ENCODE results near the gene ADCY5.

ADCY5 gene

DNA sequence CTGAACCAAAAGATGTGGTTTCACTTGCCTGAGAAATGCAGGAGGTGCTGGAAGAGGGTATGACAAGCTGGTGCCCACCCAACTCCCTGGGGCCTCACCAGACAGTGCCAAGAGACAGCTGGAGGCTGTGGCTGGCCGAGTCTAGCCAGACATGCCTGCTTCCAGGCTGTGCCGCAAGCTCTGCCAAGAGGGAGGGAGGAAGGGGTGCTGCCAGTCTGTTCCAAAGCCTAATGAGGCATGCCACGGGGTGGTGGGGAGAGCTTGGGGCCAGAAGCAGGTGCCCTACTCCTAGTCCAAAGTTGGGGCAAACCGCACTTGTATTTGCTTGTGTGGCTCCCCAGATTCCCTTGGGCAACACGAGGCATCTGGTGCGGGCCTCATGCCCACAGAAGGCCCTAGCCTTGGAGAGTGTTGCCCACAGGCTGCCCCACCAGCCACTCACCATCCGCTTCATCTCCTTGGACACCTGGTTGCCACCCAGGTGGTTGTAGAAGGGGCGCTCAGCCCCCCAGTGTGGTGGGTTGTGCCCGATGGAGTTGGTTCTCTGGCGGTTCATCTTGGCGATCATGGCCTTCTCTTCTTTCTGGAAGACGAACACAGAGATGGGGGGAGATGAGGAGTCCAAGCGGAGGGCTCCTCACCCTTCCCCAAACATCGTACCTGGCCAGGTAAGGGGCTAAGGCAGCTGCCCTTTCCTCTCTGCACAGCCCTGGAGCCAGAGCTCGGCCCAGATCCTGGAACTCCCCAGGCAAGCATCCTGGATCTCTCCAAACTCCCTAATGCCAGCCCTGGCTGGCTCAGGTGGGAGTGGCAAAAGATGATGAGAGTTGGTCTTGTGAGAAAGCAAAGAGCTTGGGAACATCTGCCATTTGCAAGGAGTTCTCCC is 123.8 kb downstream of the ADCY5 start:
- H3K4me3 ChIP-seq (ENCODE audit: low read length): no peak overlapping the region
- no peak for TF ChIP-seq CTCF (IDR thresholded peaks at IDR 0.05; ENCODE audit: insufficient read depth, low read depth, low read length, missing control alignments)
- DNase-seq (ENCODE audit: low read depth): no peak

GRCh38 chr3:123323781-123324180 is 125.1 kb downstream of the ADCY5 start:
- TF ChIP-seq CTCF (IDR thresholded peaks at IDR 0.05; ENCODE audit: insufficient read depth, low read depth, low read length, missing control alignments): no peak
- H3K4me3 ChIP-seq (ENCODE audit: low read length): no peak overlapping the region
- no peak for DNase-seq (ENCODE audit: low read depth)

DNA sequence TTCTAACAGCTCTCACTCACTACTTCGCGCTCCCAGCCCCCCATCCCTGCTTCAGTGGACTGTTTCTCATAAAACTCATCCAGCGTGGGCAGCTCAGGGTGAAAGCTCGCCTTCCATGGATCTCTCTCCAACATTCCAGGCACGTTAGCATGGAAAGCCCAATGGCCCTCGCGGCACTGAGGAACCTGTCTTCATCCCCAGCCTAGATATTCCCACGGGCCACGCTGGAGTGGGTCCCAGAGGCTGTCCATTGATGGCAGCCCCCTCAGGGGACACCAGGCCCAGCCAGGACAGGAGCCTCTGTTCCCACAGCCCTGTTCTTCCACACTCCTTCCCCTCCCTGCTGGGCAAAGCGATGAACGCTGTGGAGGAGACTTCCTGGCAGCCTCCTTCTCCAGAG is 126.0 kb downstream of the ADCY5 start:
- H3K4me3 ChIP-seq (ENCODE audit: low read length): no peak overlapping the region
- no peak for DNase-seq (ENCODE audit: low read depth)
- no peak for TF ChIP-seq CTCF (IDR thresholded peaks at IDR 0.05; ENCODE audit: insufficient read depth, low read depth, low read length, missing control alignments)

- TF ChIP-seq CTCF (IDR thresholded peaks at IDR 0.05; ENCODE audit: insufficient read depth, low read depth, low read length, missing control alignments): no peak
- H3K4me3 ChIP-seq (ENCODE audit: low read length): no peak overlapping the region
- DNase-seq (ENCODE audit: low read depth): no peak
Observed at GRCh38 chr3:123321806-123322205, 127.1 kb downstream of the ADCY5 start.

DNA sequence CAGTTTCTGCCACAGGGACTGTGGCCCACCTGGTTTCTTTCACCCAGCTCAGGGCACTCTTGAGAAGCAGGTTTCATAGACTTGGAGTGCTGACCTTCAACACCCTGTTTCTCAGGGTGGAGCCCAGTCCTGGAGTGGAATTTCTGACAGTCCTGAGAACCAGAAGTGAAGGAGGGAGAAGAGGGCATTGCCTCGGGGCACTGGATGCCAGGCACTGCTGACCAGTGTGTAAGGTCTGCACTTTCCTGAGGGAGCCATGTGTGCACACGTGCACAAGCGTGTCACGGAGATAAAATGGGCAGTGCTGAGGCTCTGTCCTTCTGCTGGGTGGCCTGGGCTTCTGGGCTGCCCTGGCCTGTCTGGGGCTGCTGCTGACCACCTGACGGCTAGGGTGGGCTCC is 128.7 kb downstream of the ADCY5 start:
- DNase-seq (ENCODE audit: low read depth): no peak
- no peak for TF ChIP-seq CTCF (IDR thresholded peaks at IDR 0.05; ENCODE audit: insufficient read depth, low read depth, low read length, missing control alignments)
- H3K4me3 ChIP-seq (ENCODE audit: low read length): no peak overlapping the region

DNA sequence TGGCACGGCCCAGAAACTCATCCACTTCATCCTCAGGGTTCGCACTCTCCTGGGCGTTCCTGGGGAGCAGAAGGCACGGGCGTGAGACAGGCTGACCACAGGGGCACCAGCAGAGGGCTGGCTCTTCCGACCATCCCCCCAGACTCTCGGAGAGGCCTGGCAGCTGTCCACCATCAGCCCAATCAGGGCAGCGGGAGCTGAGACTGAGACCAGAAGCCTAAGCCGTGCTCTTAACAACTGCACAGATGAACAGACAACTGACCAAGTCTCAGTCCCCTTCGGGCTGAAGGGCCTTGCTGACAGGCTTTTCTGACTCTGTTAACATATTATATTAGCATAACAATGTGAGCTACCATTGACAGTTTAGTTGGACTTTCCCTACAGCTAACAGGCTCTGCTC is 129.1 kb downstream of the ADCY5 start:
- no peak for DNase-seq (ENCODE audit: low read depth)
- no peak overlapping the region for H3K4me3 ChIP-seq (ENCODE audit: low read length)
- TF ChIP-seq CTCF (IDR thresholded peaks at IDR 0.05; ENCODE audit: insufficient read depth, low read depth, low read length, missing control alignments): no peak

DNA sequence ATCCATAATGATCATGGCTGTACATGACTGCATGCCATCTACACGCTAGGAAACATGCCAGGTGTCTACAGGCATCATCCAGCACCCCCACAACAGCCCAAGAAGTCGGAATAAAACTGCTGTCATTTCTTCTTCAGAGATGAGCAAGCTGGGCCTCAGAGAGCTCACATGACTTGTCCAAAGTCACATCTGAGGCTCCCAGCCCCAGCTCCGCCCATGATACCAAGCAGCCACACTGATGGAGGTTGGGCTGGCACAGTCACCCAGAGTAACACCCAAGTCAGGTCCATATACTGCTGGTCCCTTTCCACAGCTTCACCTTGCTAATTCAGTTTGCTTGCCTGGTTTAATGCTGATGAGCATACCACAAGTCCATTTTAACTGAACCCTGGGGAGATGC is 130.5 kb downstream of the ADCY5 start:
- H3K4me3 ChIP-seq (ENCODE audit: low read length): no peak overlapping the region
- no peak for DNase-seq (ENCODE audit: low read depth)
- TF ChIP-seq CTCF (IDR thresholded peaks at IDR 0.05; ENCODE audit: insufficient read depth, low read depth, low read length, missing control alignments): no peak
